OCI-LY3 (cell line): ENCODE measurements around the gene BEST1.

Experiments used
- H2AFZ ChIP-seq: fragments of 200-600, 300-600 bp; shearing (Covaris generic); 2 replicates; pipeline ENCODE4 v1.6.0; 2014; ENCODE audit warnings: antibody characterized with exemption, low read depth, low read length
- H3K27ac ChIP-seq: fragments of 200-600, 300-600 bp; sonication (generic); 2 replicates; pipeline ENCODE4 v1.5.1; 2014; ENCODE audit warnings: mild to moderate bottlenecking, low read length, moderate library complexity, mixed read lengths
- H3K27me3 ChIP-seq: fragments of 200-600, 300-600 bp; sonication (generic); 2 replicates; pipeline ENCODE4 v1.6.1; 2014; ENCODE audit warnings: low read depth, low read length, mixed read lengths
- H3K36me3 ChIP-seq: fragments of 200-600, 300-600 bp; sonication (generic); replicated peaks from 2 replicates; pipeline ENCODE3; 2014; ENCODE audit warnings: low read depth, low read length, mixed read lengths
- H3K4me1 ChIP-seq: fragments of 300-600, 200-600 bp; sonication (generic); 2 replicates; pipeline ENCODE4 v1.6.1; 2014; ENCODE audit warnings: low read length, mixed read lengths
- H3K4me2 ChIP-seq: fragments of 200-600, 300-600 bp; sonication (generic); 2 replicates; pipeline ENCODE4 v1.6.1; 2014; ENCODE audit warnings: low read length, mixed read lengths
- H3K4me3 ChIP-seq: fragments of 300-600, 200-600 bp; sonication (generic); 2 replicates; pipeline ENCODE4 v1.5.1; 2014; ENCODE audit warnings: antibody characterized with exemption, mild to moderate bottlenecking, low read length, moderate library complexity
- H3K79me2 ChIP-seq: fragments of 300-600, 200-600 bp; shearing (Covaris generic); 2 replicates; pipeline ENCODE4 v1.6.1; 2014; ENCODE audit warnings: mild to moderate bottlenecking, low read length, mixed read lengths
- H3K9ac ChIP-seq: fragments of 300-600, 200-600 bp; shearing (Covaris generic); 2 replicates; pipeline ENCODE4 v1.6.0; 2014; ENCODE audit warnings: mild to moderate bottlenecking, low read length, moderate library complexity
- H3K9me3 ChIP-seq: fragments of 200-600, 300-600 bp; shearing (Covaris generic); 2 replicates; pipeline ENCODE4 v1.6.1; 2014; ENCODE audit warnings: low read length, mixed read lengths; ENCODE audit not compliant: insufficient read depth
- H4K20me1 ChIP-seq: fragments of 200-600, 300-600 bp; sonication (generic); 2 replicates; pipeline ENCODE4 v1.6.1; 2016; ENCODE audit warnings: low read length, mixed read lengths; ENCODE audit not compliant: insufficient read depth
- EZH2phosphoT487 ChIP-seq: fragments of 200-600 bp; shearing (Covaris generic); IDR thresholded peaks from 2 replicates; pipeline ENCODE4 v1.6.1; 2018; ENCODE audit warnings: antibody characterized with exemption, mixed run types, low read depth
- TF ChIP-seq, protein P1 (sequence below): fragments of 200-600, 300-600 bp; sonication (generic); IDR thresholded peaks from 2 replicates; pipeline ENCODE4 v1.5.1; 2014; ENCODE audit warnings: antibody characterized with exemption, low read length, low read depth

BEST1 gene

DNA sequence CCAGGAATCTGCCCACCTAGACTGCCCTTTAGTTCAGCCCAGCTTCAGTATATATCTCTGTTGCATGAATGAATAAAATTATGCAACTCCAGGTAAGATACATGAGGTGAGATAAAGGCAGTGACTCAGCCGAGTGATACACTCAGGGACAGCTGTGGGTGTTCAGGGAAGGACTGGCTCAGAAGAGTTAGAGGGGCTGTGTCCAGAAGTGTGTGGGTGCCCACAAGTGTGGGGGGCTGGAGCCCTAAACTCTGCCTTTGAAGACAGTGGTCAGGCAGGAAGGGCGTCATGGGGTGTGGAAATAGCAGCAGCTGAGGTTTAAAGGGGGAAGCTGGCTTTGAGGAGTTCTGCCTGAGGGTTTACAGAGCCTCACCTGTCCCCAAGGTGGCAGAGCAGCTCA is 9.0 kb downstream of the BEST1 start:
- Histone ChIP-seq H3K4me2 (no peak overlapping the region), H3K27me3 (no peaks in the 10 kb centered on the region)
- no peak for TF ChIP-seq EZH2phosphoT487
- TF ChIP-seq, protein P1, sequence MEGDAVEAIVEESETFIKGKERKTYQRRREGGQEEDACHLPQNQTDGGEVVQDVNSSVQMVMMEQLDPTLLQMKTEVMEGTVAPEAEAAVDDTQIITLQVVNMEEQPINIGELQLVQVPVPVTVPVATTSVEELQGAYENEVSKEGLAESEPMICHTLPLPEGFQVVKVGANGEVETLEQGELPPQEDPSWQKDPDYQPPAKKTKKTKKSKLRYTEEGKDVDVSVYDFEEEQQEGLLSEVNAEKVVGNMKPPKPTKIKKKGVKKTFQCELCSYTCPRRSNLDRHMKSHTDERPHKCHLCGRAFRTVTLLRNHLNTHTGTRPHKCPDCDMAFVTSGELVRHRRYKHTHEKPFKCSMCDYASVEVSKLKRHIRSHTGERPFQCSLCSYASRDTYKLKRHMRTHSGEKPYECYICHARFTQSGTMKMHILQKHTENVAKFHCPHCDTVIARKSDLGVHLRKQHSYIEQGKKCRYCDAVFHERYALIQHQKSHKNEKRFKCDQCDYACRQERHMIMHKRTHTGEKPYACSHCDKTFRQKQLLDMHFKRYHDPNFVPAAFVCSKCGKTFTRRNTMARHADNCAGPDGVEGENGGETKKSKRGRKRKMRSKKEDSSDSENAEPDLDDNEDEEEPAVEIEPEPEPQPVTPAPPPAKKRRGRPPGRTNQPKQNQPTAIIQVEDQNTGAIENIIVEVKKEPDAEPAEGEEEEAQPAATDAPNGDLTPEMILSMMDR: no peak

DNA sequence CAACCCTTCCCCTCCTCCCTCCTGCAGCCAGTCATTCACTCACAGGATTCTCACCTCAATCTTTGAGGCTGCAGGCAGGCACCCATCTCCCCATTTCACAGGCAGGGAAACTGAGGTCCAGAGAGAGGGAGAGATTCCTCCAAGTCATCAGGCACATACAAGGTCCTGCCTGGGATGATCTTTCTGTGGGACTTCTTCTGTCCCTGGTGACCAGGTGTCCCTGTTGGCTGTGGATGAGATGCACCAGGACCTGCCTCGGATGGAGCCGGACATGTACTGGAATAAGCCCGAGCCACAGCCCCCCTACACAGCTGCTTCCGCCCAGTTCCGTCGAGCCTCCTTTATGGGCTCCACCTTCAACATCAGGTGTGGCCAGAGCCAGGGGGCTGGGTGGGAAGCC is 9.5 kb downstream of the BEST1 start:
- H4K20me1 ChIP-seq: peaks cover 10% of the 10 kb centered on the region
- H3K27ac ChIP-seq: no peak overlapping the region
- H3K9ac ChIP-seq: no peak overlapping the region
- H3K27me3 ChIP-seq: no peaks in the 10 kb centered on the region
- no peak overlapping the region for H3K4me3 ChIP-seq
- peaks cover 19% of the 10 kb centered on the region for H3K36me3 ChIP-seq
- no peak overlapping the region for H2AFZ ChIP-seq
- H3K79me2 ChIP-seq: no peaks in the 10 kb centered on the region
- H3K4me2 ChIP-seq: no peak overlapping the region
- no peaks in the 10 kb centered on the region for H3K9me3 ChIP-seq
- peaks cover 21% of the 10 kb centered on the region for H3K4me1 ChIP-seq
- TF ChIP-seq, protein P1: no peak
- no peak for TF ChIP-seq EZH2phosphoT487

More for the DNA sequence above, 9.0 kb downstream of the BEST1 start:
- Histone ChIP-seq H2AFZ (no peak overlapping the region), H3K4me3 (no peak overlapping the region), H4K20me1 (peaks cover 5% of the 10 kb centered on the region), H3K9me3 (no peaks in the 10 kb centered on the region), H3K79me2 (no peaks in the 10 kb centered on the region), H3K9ac (no peak overlapping the region), H3K36me3 (peaks cover 14% of the 10 kb centered on the region), H3K4me1 (peaks cover 15% of the 10 kb centered on the region), H3K27ac (no peak overlapping the region)

DNA sequence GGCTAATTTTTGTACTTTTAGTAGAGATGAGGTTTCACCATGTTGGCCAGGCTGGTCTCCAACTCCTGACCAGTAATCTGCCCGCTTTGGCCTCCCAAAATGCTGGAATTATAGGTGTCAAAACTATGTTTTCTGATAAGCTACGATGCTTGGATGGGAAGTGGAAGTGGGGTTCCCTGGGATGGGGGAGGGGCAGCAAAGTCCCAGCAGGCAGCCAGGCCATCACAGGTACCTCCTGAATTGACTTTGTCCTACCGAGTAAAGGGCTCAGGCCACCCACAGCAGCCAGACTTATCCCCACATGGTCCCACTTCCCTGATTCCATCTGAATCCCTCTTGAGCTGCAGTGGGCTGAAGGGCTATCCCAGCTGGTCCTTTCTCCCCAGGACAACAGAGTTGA is 10.4 kb downstream of the BEST1 start:
- no peak overlapping the region for H3K4me2 ChIP-seq
- no peaks in the 10 kb centered on the region for H3K27me3 ChIP-seq
- peaks cover 18% of the 10 kb centered on the region for H4K20me1 ChIP-seq
- H3K36me3 ChIP-seq: peaks cover 26% of the 10 kb centered on the region
- H3K27ac ChIP-seq: no peak overlapping the region
- H3K9me3 ChIP-seq: no peaks in the 10 kb centered on the region
- H3K4me1 ChIP-seq: peaks cover 29% of the 10 kb centered on the region
- H3K4me3 ChIP-seq: no peak overlapping the region
- TF ChIP-seq EZH2phosphoT487: no peak
- TF ChIP-seq, protein P1: no peak
- no peak overlapping the region for H2AFZ ChIP-seq
- peaks cover 8% of the 10 kb centered on the region for H3K79me2 ChIP-seq
- no peak overlapping the region for H3K9ac ChIP-seq

DNA sequence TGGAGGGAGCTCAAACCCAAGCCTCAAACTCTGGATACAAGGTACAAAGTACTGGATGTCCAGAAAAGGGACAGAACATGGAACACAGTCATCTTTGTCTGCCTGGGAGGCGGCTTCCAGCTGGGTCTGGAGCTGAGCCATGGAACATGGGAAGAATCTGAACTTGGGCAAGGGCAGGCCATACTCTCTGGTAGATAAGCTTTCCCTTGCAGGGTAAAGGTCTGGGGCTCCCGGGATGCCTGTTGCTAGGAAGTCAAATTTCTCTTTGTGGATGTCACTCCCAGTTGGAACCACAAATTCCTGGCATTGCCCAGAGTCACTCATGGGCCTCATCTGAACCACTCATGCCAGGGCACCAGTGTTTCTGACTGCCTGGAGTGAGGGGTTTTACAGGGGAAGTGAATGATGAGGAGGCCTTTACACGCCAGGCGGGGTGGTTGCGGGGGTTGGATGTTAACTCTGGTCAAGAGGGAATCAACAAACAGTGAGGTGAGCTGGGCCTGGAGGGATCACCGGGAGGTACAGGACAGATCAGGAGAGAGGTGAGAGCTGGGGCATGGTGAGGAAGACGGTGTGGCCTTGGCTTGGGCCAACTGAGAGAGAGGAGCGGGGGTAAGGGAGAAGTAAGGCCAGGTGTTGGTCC is 11.5 kb downstream of the BEST1 start:
- Histone ChIP-seq H3K4me3 (no peak overlapping the region), H4K20me1 (peaks cover 30% of the 10 kb centered on the region), H3K9me3 (no peaks in the 10 kb centered on the region), H3K4me2 (no peak overlapping the region), H3K36me3 (peaks cover 34% of the 10 kb centered on the region), H3K9ac (no peak overlapping the region), H3K27me3 (no peaks in the 10 kb centered on the region), H3K4me1 (peaks cover 37% of the 10 kb centered on the region), H3K27ac (no peak overlapping the region), H3K79me2 (peaks cover 20% of the 10 kb centered on the region), H2AFZ (no peak overlapping the region)
- TF ChIP-seq EZH2phosphoT487: no peak
- TF ChIP-seq, protein P1: no peak
